CMK (cell line): Measurements from ENCODE around the gene RPL10A.

Experiments used
- DNase-seq: peaks from one replicate; pipeline ENCODE4 v3.0.0-alpha.2; 2010; ENCODE audit warnings: low read depth

Gene RPL10A

GRCh38 chr6:35492258-35492973, 24.2 kb downstream of the RPL10A start:
- DNase-seq: no peak

GRCh38 chr6:35492974-35493284, 24.7 kb downstream of the RPL10A start:
- DNase-seq: no peak

- DNase-seq: no peak
Measured at GRCh38 chr6:35493307-35493983, 25.2 kb downstream of the RPL10A start.

GRCh38 chr6:35494161-35494563, 26.0 kb downstream of the RPL10A start:
- DNase-seq: no peak

GRCh38 chr6:35495258-35496035, 27.2 kb downstream of the RPL10A start:
- DNase-seq: no peak

GRCh38 chr6:35496036-35496840, 28.0 kb downstream of the RPL10A start:
- no peak for DNase-seq

GRCh38 chr6:35496841-35497570, 28.8 kb downstream of the RPL10A start, which contains the start of gene TEAD3:
TEAD3 (minus strand) TSS chr6:35497079.
- no peak for DNase-seq

- DNase-seq: no peak
Measured at GRCh38 chr6:35497571-35498421, 29.6 kb downstream of the RPL10A start.

GRCh38 chr6:35498422-35499067, 30.3 kb downstream of the RPL10A start:
- DNase-seq: no peak

- no peak for DNase-seq
Measured at GRCh38 chr6:35499372-35499771, 31.2 kb downstream of the RPL10A start.

- DNase-seq: no peak
Measured at GRCh38 chr6:35500782-35501181, 32.6 kb downstream of the RPL10A start.

- DNase-seq: no peak
Measured at GRCh38 chr6:35501784-35502183, 33.6 kb downstream of the RPL10A start.

GRCh38 chr6:35503534-35503933, 35.3 kb downstream of the RPL10A start:
- no peak for DNase-seq

- DNase-seq: no peak
Measured at GRCh38 chr6:35505999-35506412, 37.8 kb downstream of the RPL10A start.

GRCh38 chr6:35506536-35506935, 38.3 kb downstream of the RPL10A start:
- DNase-seq: no peak

- DNase-seq: no peak
Measured at GRCh38 chr6:35507221-35507620, 39.0 kb downstream of the RPL10A start.

GRCh38 chr6:35508027-35508426, 39.8 kb downstream of the RPL10A start:
- DNase-seq: no peak

GRCh38 chr6:35508542-35508941, 40.3 kb downstream of the RPL10A start:
- DNase-seq: no peak

- no peak for DNase-seq
Measured at GRCh38 chr6:35510916-35511561, 42.8 kb downstream of the RPL10A start.

- no peak for DNase-seq
Measured at GRCh38 chr6:35511562-35511941, 43.4 kb downstream of the RPL10A start.
